ENCODE measurements around the gene C11orf54. TPM values are rescaled to one million over a fixed set of nuclear protein-coding genes. Genes with fewer than 3 reads are reported as not detected.

C11orf54 gene
- total and polyA plus RNA-seq, 10 of the 15 experiments (the other 5 are each of a cell fraction or from before 2014, with no cell fraction given), result 15.1 to 32.3 (median 26.8) TPM

DNA sequence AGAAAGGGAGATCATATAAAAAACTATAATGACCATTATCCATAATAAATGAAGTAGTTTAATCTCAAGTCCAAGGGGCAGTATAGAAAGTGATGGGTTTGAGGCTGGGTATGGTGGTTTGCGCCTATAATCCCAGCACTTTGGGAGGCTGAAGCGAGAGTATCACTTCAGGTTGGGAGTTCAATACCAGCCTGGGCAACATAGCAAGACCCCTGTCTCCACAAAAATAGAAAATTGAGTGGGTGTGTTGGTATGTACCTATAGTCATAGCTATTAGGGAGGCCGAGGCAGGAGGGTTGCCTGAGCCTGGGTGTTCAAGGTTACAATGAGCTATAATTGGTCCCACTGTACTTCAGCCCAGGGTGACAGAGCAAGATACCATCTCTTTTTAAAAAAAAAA, 66.5 kb downstream of the C11orf54 start:
- WGBS (ENCODE audit: insufficient coverage, insufficient replicate concordance, low lambda C conversion rate, missing lambda C conversion rate), result 97% methylated on average over 3 of the region's 3 CpGs
- intact Hi-C loops (cut with micrococcal nuclease; ENCODE audit: unreplicated experiment), result no loop called here

DNA sequence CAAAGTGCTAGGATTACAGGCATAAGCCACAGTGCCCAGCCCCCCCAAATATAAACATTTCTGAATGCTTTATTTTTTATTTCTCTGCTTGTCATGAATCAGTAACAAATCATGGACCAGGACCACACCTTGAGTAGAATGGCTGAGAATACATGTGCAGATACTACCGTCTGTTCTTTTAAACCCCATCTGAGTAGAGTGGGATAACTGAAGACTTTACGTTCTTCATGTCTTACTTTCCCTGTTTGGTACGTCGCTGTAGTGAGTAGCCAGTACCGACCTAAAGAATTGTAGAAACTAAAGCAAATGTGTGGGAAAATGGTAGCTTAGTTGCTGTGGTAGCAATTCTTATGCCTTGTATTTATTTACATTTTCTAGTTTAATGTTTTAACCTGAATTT, 72.5 kb downstream of the C11orf54 start:
- Histone ChIP-seq H3K9me3 (replicated peaks; ENCODE audit: control insufficient read depth, insufficient read depth, low read length) (no peaks in the 10 kb centered on the region), H3K36me3 (ENCODE audit: control insufficient read depth in 2 of 2, insufficient read depth in 2 of 2, low read length in 1 of 2) (peaks cover 12 to 27% of the 10 kb centered on the region in 2 experiments), H3K27ac (ENCODE audit: control insufficient read depth, insufficient read depth) (no peak overlapping the region), H3K4me3 (no peak overlapping the region), H3K9ac (ENCODE audit: control insufficient read depth, insufficient read depth, low read length) (no peak overlapping the region), H3K4me2 (ENCODE audit: control insufficient read depth, insufficient read depth) (no peak overlapping the region), H4K20me1 (ENCODE audit: control insufficient read depth, insufficient read depth) (no peaks in the 10 kb centered on the region), H3K79me2 (ENCODE audit: control insufficient read depth, insufficient read depth, low read length) (no peaks in the 10 kb centered on the region), H3K27me3 (replicated peaks in 1 of 2; ENCODE audit: control insufficient read depth in 2 of 2, insufficient read depth in 2 of 2, low read length in 1 of 2) (no peaks in the 10 kb centered on the region), H2AFZ (ENCODE audit: control insufficient read depth, low read depth, low read length) (no peak overlapping the region), H3K4me1 (ENCODE audit: control insufficient read depth, insufficient read depth, low read length) (no peaks in the 10 kb centered on the region)
- RAD21 ChIA-PET (ENCODE audit: unreplicated experiment), result interaction anchor here (0.6 kb wide), 1 partner anchor 84 kb away, joined by 3 read pairs; no protein-coding TSS in a partner anchor
- WGBS (ENCODE audit: insufficient coverage, insufficient replicate concordance, low lambda C conversion rate, missing lambda C conversion rate), result 97% methylated on average over 5 of the region's 5 CpGs
- no peak for DNase-seq (ENCODE audit: low read depth, low spot score)
- no peak for FAIRE-seq
- SMC1A ChIA-PET (ENCODE audit: uncharacterized antibody, unreplicated experiment), result no interaction called here
- BruUV-seq (replicated peaks), result no TSS peak
- POLR2A ChIA-PET, result no interaction called here
- intact Hi-C loops (cut with micrococcal nuclease; ENCODE audit: unreplicated experiment) (no loop called here), in situ Hi-C loops (cut with MboI) (no loop called here)
- no peak for ATAC-seq
- TF ChIP-seq PKNOX1 (IDR thresholded peaks at IDR 0.05) (no peak), ZSCAN29 (IDR thresholded peaks at IDR 0.05) (no peak), EGR1 (IDR thresholded peaks at IDR 0.05; ENCODE audit: borderline replicate concordance in 1 of 2, low read depth in 2 of 2, low read length in 2 of 2) (no peak), HDAC2 (IDR thresholded peaks at IDR 0.05) (no peak), E2F4 (IDR thresholded peaks at IDR 0.05; ENCODE audit: low read depth, low read length) (no peak), STAT1 (conservative IDR thresholded peaks at IDR 0.05) (no peak), E2F8 (IDR thresholded peaks at IDR 0.05; ENCODE audit: low read depth, partially characterized antibody) (no peak), SIX5 (IDR thresholded peaks at IDR 0.05; ENCODE audit: low read depth, low read length, severe bottlenecking) (no peak), CBX5 (IDR thresholded peaks at IDR 0.05; ENCODE audit: low read depth) (no peak)
- TF ChIP-seq, protein P1, sequence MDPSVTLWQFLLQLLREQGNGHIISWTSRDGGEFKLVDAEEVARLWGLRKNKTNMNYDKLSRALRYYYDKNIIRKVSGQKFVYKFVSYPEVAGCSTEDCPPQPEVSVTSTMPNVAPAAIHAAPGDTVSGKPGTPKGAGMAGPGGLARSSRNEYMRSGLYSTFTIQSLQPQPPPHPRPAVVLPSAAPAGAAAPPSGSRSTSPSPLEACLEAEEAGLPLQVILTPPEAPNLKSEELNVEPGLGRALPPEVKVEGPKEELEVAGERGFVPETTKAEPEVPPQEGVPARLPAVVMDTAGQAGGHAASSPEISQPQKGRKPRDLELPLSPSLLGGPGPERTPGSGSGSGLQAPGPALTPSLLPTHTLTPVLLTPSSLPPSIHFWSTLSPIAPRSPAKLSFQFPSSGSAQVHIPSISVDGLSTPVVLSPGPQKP (IDR thresholded peaks at IDR 0.05; ENCODE audit: low read depth, low read length), result no peak
- CTCF ChIA-PET, result no interaction called here

More for the DNA sequence above, 66.5 kb downstream of the C11orf54 start:
- ChIA-PET POLR2A (no interaction called here), RAD21 (ENCODE audit: unreplicated experiment) (no interaction called here), CTCF (no interaction called here), SMC1A (ENCODE audit: uncharacterized antibody, unreplicated experiment) (interaction anchor here (1.3 kb wide), 1 partner anchor 13 kb away, joined by 3 read pairs; no protein-coding TSS in a partner anchor)
- TF ChIP-seq ESRRA (IDR thresholded peaks at IDR 0.05; ENCODE audit: low read length), result no peak
- Histone ChIP-seq H4K20me1 (ENCODE audit: control insufficient read depth, insufficient read depth) (no peaks in the 10 kb centered on the region), H3K4me3 (no peak overlapping the region), H3K27ac (ENCODE audit: control insufficient read depth, insufficient read depth) (no peak overlapping the region), H3K4me1 (ENCODE audit: control insufficient read depth, insufficient read depth, low read length) (no peaks in the 10 kb centered on the region), H3K9ac (ENCODE audit: control insufficient read depth, insufficient read depth, low read length) (no peak overlapping the region), H3K9me3 (replicated peaks; ENCODE audit: control insufficient read depth, insufficient read depth, low read length) (no peaks in the 10 kb centered on the region), H3K36me3 (ENCODE audit: control insufficient read depth in 2 of 2, insufficient read depth in 2 of 2, low read length in 1 of 2) (peaks cover 16 to 44% of the 10 kb centered on the region in 2 experiments), H2AFZ (ENCODE audit: control insufficient read depth, low read depth, low read length) (no peak overlapping the region), H3K27me3 (replicated peaks in 1 of 2; ENCODE audit: control insufficient read depth in 2 of 2, insufficient read depth in 2 of 2, low read length in 1 of 2) (no peaks in the 10 kb centered on the region), H3K4me2 (ENCODE audit: control insufficient read depth, insufficient read depth) (no peak overlapping the region), H3K79me2 (ENCODE audit: control insufficient read depth, insufficient read depth, low read length) (no peaks in the 10 kb centered on the region)
- DNase-seq (ENCODE audit: low read depth, low spot score) (no peak), FAIRE-seq (no peak), ATAC-seq (no peak)
- BruUV-seq (replicated peaks), result no TSS peak
- in situ Hi-C loops (cut with MboI), result no loop called here
